ENCODE measurements around the gene UBLCP1. TPM values are rescaled to one million over a fixed set of nuclear protein-coding genes. Genes with fewer than 3 reads are reported as not detected.

UBLCP1 gene, protein sequence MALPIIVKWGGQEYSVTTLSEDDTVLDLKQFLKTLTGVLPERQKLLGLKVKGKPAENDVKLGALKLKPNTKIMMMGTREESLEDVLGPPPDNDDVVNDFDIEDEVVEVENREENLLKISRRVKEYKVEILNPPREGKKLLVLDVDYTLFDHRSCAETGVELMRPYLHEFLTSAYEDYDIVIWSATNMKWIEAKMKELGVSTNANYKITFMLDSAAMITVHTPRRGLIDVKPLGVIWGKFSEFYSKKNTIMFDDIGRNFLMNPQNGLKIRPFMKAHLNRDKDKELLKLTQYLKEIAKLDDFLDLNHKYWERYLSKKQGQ
- 34.7 and 35.2 TPM in 2 replicates for total RNA-seq

DNA sequence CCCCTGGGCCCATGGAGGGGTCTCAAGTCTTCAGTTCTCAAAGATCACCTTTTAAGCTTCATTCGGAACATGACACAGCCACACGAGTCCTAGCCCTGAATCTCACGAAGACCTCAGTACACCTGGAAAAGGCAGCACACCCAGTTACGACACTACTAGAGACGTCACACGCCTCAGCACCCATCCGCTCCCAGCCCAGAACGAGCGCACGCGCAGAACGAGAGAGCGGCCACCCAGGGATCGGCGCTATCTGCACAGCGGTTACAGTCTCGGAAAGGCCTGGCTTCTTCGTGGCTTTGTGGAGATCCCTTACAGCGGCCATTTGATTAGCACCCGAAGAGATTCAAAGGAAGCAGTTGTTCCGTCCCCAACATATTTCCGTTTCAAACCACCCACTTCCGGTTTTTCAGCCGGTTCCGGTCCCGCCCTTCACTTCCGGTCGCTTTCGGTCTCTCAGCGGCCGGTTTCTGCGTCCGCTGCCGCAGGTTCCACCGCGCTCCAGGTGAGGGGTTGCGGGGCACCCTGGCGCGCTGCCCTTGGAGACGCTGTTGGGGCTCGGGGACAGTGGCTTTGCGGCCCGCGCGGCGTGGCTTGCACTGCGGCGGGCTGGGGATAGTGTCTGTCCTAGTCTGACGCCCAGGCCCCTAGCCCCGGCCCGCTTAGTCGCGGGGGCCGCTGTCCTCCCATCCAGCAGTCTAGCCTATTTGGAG lies at the start of gene UBLCP1:
Gene UBLCP1 (plus strand): TSS at position 432 of the 710 bp plus-strand sequence. CDS start 5,626 bp downstream, outside the sequence.

DNA sequence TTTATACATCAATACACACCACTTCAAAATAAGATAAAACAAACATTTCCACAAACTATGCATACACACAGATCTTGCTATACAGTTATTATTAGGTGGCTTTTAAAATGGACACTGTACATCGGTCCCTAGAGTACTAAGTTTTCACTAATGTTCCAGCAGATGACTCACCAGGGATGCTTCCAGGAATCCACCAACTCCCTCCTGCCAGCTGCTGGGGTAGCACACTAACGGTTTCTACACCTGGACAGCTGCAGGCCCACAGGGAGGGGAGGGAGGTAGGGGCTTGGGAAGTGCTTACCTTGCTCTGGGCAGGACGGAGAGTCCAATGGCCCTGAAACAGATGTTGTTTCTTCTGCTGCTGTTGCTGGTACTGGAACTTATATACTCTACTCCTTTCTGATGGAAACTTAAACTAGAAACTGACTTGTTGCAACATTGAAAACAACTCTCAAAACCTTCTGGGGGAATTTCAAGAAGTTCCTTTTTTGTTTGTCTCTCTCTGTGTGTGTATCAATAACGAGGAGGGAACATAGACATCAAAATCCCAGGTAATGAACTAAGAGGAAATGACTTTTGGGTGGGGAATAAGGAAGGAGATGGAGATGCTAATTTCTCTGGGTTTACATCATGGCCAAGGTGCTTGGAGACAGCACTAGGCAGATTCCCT lies 67.2 kb downstream of the UBLCP1 start, which contains the start of gene IL12B:
Gene IL12B (minus strand): TSS at position 357 of the 670 bp plus-strand sequence. CDS start 3,705 bp downstream, outside the sequence.

Other genes starting within 250 kb of the UBLCP1 start
- not detected in 2 replicates for gene EBF1, start 163.4 kb upstream of the UBLCP1 start, total RNA-seq
- 97.4 and 164 TPM in 2 replicates for gene RNF145, start 53.7 kb upstream of the UBLCP1 start, total RNA-seq
- gene IL12B, start 67.2 kb downstream of the UBLCP1 start, total RNA-seq = not detected in 2 replicates

Data from nasal cavity respiratory epithelium epithelial cell of viscerocranial mucosa (primary cell).